Naive thymus-derived CD4-positive, alpha-beta T cell (primary cell): ENCODE measurements around the gene PARM1. TPM values are rescaled to one million over a fixed set of nuclear protein-coding genes. Genes with fewer than 3 reads are reported as not detected.

Experiments
- ATAC-seq: fragments of 150-1000 bp; cut with Tn5 transposase; 2 replicates; pipeline ENCODE4 v1.10.0; 2021; ENCODE audit warnings: mild to moderate bottlenecking, moderate library complexity
- CTCF ChIA-PET: fragments of 350-600 bp; sonication (Branson Sonifier 250); formaldehyde crosslinking; loops from one replicate; lab custom pipeline; 2021; ENCODE audit warnings: antibody characterized with exemption; lab: Charles Lee
- POLR2A ChIA-PET: fragments of 350-600 bp; sonication (Branson Sonifier 250); formaldehyde crosslinking; loops from one replicate; lab custom pipeline; 2021; ENCODE audit warnings: antibody characterized with exemption, inconsistent platforms; lab: Charles Lee
- DNase-seq, 9 donors: peaks; one replicate each; pipeline versions ENCODE4 v3.0.0 to v3.0.0-alpha.2; 2020 to 2022; ENCODE audit warnings: mixed read lengths in 1 of 9
- H3K27ac ChIP-seq: one replicate; pipeline ENCODE4 v1.7.0; 2013; ENCODE audit warnings: mild to moderate bottlenecking, low read depth, low read length, moderate library complexity
- H3K27me3 ChIP-seq, 2 donors: one replicate each; pipeline ENCODE4 v1.7.0; 2013; ENCODE audit warnings: low read length in 2 of 2, mild to moderate bottlenecking in 2 of 2, moderate library complexity in 2 of 2; ENCODE audit not compliant: control insufficient read depth in 2 of 2, insufficient read depth in 2 of 2
- H3K36me3 ChIP-seq, 3 experiments: 1 replicate in 2 of 3; 2 replicates in 1 of 3; pipeline ENCODE4 v1.7.0; 2013; ENCODE audit warnings: low read length in 3 of 3, mild to moderate bottlenecking in 3 of 3, moderate library complexity in 1 of 3; ENCODE audit not compliant: insufficient read depth in 3 of 3, control insufficient read depth in 2 of 3
- H3K4me1 ChIP-seq, 2 donors: one replicate each; pipeline ENCODE4 v1.7.0; 2013; ENCODE audit warnings: low read length in 2 of 2, mild to moderate bottlenecking in 2 of 2, moderate library complexity in 1 of 2; ENCODE audit not compliant: control insufficient read depth in 2 of 2, insufficient read depth in 2 of 2
- H3K4me3 ChIP-seq: 2 replicates; pipeline ENCODE4 v1.7.0; 2013; ENCODE audit warnings: mild to moderate bottlenecking, low read length
- H3K9me3 ChIP-seq, 3 experiments: 1 replicate in 2 of 3; 2 replicates in 1 of 3; pipeline ENCODE4 v1.7.0; 2013; ENCODE audit warnings: low read length in 3 of 3; ENCODE audit not compliant: control insufficient read depth in 2 of 3
- H3K27ac Mint-ChIP-seq, 9 donors: one replicate each; pipeline ENCODE4 v1.8.0; 2020 to 2022; ENCODE audit warnings: mixed read lengths in 9 of 9, mild to moderate bottlenecking in 8 of 9, moderate library complexity in 5 of 9, inconsistent platforms in 2 of 9
- H3K27me3 Mint-ChIP-seq, 5 donors: one replicate each; pipeline ENCODE4 v1.8.0; 2021 to 2022; ENCODE audit warnings: mixed read lengths in 5 of 5, mild to moderate bottlenecking in 1 of 5
- H3K36me3 Mint-ChIP-seq, 5 donors: one replicate each; pipeline ENCODE4 v1.8.0; 2020 to 2022; ENCODE audit warnings: mixed read lengths in 5 of 5, mild to moderate bottlenecking in 3 of 5, inconsistent platforms in 1 of 5
- H3K4me1 Mint-ChIP-seq, 7 donors: one replicate each; pipeline ENCODE4 v1.8.0; 2020 to 2022; ENCODE audit warnings: mixed read lengths in 7 of 7, mild to moderate bottlenecking in 3 of 7, inconsistent platforms in 1 of 7
- H3K4me3 Mint-ChIP-seq, 10 donors: one replicate each; pipeline ENCODE4 v1.8.0; 2020 to 2022; ENCODE audit warnings: mild to moderate bottlenecking in 10 of 10, mixed read lengths in 10 of 10, moderate library complexity in 6 of 10, inconsistent platforms in 2 of 10
- H3K9me3 Mint-ChIP-seq, 11 donors: one replicate each; pipeline ENCODE4 v1.8.0; 2020 to 2022; ENCODE audit warnings: mixed read lengths in 11 of 11, mild to moderate bottlenecking in 4 of 11, inconsistent platforms in 1 of 11, moderate library complexity in 1 of 11
- intact Hi-C, 2 donors: fragments of 100-400 bp; cut with micrococcal nuclease; formaldehyde crosslinking; loops; one replicate each; pipeline ENCODE4 v1.15.1; 2023
- polyA plus RNA-seq, 2 donors: library from polyadenylated mRNA; unstranded; fragments of 300-500 nt; fragmentation: Illumina TruSeq; gene quantifications; one replicate each; pipeline ENCODE4 v1.2.3, GENCODE V29; 2021
- total RNA-seq, 6 experiments: library from RNA in 5 of 6; stranded (reverse) in 5 of 6; gene quantifications; 1 replicate in 5 of 6; 2 replicates in 1 of 6; pipeline ENCODE4 v1.2.3 and lab custom pipeline; 2021 to 2026

PARM1 gene
- total and polyA plus RNA-seq, 7 experiments from 2014 or later = 0.03 to 0.91 (median 0.26) TPM; not detected in 3

DNA sequence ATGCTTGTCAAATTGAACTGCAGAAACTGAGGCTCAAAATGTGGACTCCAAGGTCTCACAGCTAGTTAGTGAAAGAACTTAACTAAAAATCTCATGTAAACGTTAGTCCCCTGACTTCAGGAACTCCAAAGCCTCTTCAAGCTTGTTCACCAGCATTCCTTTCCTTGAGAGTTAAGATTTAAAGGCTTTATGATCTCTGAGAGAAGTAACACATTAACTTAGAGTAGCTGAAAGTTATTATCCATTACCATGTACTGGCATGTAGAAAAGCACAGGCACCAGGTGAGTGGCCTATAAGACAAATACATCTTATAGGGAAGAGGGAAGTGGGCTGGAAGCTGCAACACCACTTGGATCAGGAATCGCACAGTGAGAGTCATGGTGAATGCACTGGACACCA is 15.3 kb downstream of the PARM1 start:
- ATAC-seq = no peak
- Histone ChIP-seq H3K9me3 (no peaks in the 10 kb centered on the region), H3K36me3 (no peaks in the 10 kb centered on the region), H3K27me3 (no peaks in the 10 kb centered on the region), H3K4me3 (no peak overlapping the region), H3K4me1 (no peaks in the 10 kb centered on the region), H3K27ac (no peak overlapping the region)
- Mint-ChIP-seq H3K27me3 (peaks cover 0 to 5% (median 0%) of the 10 kb centered on the region in 5 donors), H3K4me3 (no peak overlapping the region), H3K9me3 (peaks cover 0 to 3% (median 0%) of the 10 kb centered on the region in 11 donors), H3K27ac (no peak overlapping the region), H3K36me3 (no peaks in the 10 kb centered on the region), H3K4me1 (no peaks in the 10 kb centered on the region)
- DNase-seq = no peak
- POLR2A ChIA-PET = no interaction called here
- intact Hi-C loops = no loop called here
- CTCF ChIA-PET = no interaction called here

DNA sequence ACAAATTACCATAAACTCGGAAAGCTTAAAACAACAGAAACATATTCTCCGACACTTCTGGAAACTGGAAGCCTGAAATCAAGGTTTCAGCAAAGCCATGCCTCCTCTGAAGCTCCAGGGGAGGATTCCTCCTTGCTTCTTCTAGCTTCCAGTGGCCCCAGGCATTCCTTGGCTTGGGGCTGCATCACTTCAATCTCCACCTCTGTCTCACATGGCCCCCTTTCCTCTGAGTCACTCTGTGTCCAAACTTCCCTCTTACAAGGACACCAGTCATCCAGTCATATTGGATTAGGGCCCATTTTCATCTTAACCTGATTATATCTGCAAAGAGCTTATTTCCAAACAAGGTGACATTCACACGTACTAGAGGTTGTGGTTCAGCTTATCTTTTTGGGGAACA is 17.3 kb downstream of the PARM1 start:
- H3K4me1 ChIP-seq = no peaks in the 10 kb centered on the region
- peaks cover 0 to 3% (median 0%) of the 10 kb centered on the region in 11 donors for H3K9me3 Mint-ChIP-seq
- no peaks in the 10 kb centered on the region for H3K36me3 ChIP-seq
- peaks cover 0 to 5% (median 0%) of the 10 kb centered on the region in 5 donors for H3K27me3 Mint-ChIP-seq
- no peak for DNase-seq
- no peak overlapping the region for H3K27ac ChIP-seq
- H3K4me3 ChIP-seq = no peak overlapping the region
- ATAC-seq = no peak
- intact Hi-C loops = no loop called here
- no peaks in the 10 kb centered on the region for H3K9me3 ChIP-seq
- ChIA-PET POLR2A (no interaction called here), CTCF (no interaction called here)
- H3K4me1 Mint-ChIP-seq = no peaks in the 10 kb centered on the region
- H3K27me3 ChIP-seq = no peaks in the 10 kb centered on the region
- no peaks in the 10 kb centered on the region for H3K36me3 Mint-ChIP-seq
- no peak overlapping the region for H3K4me3 Mint-ChIP-seq
- no peak overlapping the region for H3K27ac Mint-ChIP-seq

- peaks cover 0 to 5% (median 0%) of the 10 kb centered on the region in 5 donors for H3K27me3 Mint-ChIP-seq
- H3K4me1 Mint-ChIP-seq = no peaks in the 10 kb centered on the region
- H3K4me3 Mint-ChIP-seq = no peak overlapping the region
- H3K9me3 ChIP-seq = no peaks in the 10 kb centered on the region
- DNase-seq (no peak), ATAC-seq (no peak)
- H3K36me3 Mint-ChIP-seq = no peaks in the 10 kb centered on the region
- CTCF ChIA-PET = no interaction called here
- H3K27me3 ChIP-seq = no peaks in the 10 kb centered on the region
- H3K36me3 ChIP-seq = no peaks in the 10 kb centered on the region
- peaks cover 0 to 3% (median 0%) of the 10 kb centered on the region in 11 donors for H3K9me3 Mint-ChIP-seq
- no peaks in the 10 kb centered on the region for H3K4me1 ChIP-seq
- H3K27ac Mint-ChIP-seq = no peak overlapping the region
- POLR2A ChIA-PET = no interaction called here
- no peak overlapping the region for H3K27ac ChIP-seq
- H3K4me3 ChIP-seq = no peak overlapping the region
- intact Hi-C loops = no loop called here
Observed at GRCh38 chr4:74950882-74951281, 18.0 kb downstream of the PARM1 start.

- POLR2A ChIA-PET = no interaction called here
- no peak for ATAC-seq
- CTCF ChIA-PET = no interaction called here
- Histone ChIP-seq H3K36me3 (no peaks in the 10 kb centered on the region), H3K4me3 (no peak overlapping the region), H3K9me3 (no peaks in the 10 kb centered on the region), H3K27ac (no peak overlapping the region), H3K4me1 (no peaks in the 10 kb centered on the region), H3K27me3 (no peaks in the 10 kb centered on the region)
- H3K9me3 Mint-ChIP-seq = peaks cover 0 to 4% (median 0%) of the 10 kb centered on the region in 11 donors
- no peak overlapping the region for H3K4me3 Mint-ChIP-seq
- H3K27ac Mint-ChIP-seq = no peak overlapping the region
- no peaks in the 10 kb centered on the region for H3K36me3 Mint-ChIP-seq
- intact Hi-C loops = no loop called here
- peaks cover 0 to 12% (median 0%) of the 10 kb centered on the region in 5 donors for H3K27me3 Mint-ChIP-seq
- DNase-seq = no peak
- H3K4me1 Mint-ChIP-seq = no peaks in the 10 kb centered on the region
Observed at GRCh38 chr4:74953647-74954046, 20.7 kb downstream of the PARM1 start.

GRCh38 chr4:74958881-74959280 is 26.0 kb downstream of the PARM1 start:
- POLR2A ChIA-PET = no interaction called here
- Mint-ChIP-seq H3K4me1 (no peaks in the 10 kb centered on the region), H3K27me3 (peaks cover 0 to 9% (median 0%) of the 10 kb centered on the region in 5 donors), H3K4me3 (no peak overlapping the region), H3K9me3 (peaks cover 0 to 32% (median 5%) of the 10 kb centered on the region in 11 donors), H3K36me3 (peaks cover 0 to 4% (median 0%) of the 10 kb centered on the region in 5 donors), H3K27ac (no peak overlapping the region)
- CTCF ChIA-PET = no interaction called here
- intact Hi-C loops = no loop called here
- no peak overlapping the region for H3K4me3 ChIP-seq
- no peak for ATAC-seq
- H3K9me3 ChIP-seq = no peaks in the 10 kb centered on the region
- H3K27ac ChIP-seq = no peak overlapping the region
- DNase-seq = no peak
- no peaks in the 10 kb centered on the region for H3K4me1 ChIP-seq
- H3K36me3 ChIP-seq = no peaks in the 10 kb centered on the region
- no peaks in the 10 kb centered on the region for H3K27me3 ChIP-seq

GRCh38 chr4:74961230-74961629 is 28.3 kb downstream of the PARM1 start:
- no peaks in the 10 kb centered on the region for H3K9me3 ChIP-seq
- Mint-ChIP-seq H3K36me3 (peaks cover 0 to 4% (median 0%) of the 10 kb centered on the region in 5 donors), H3K9me3 (peaks cover 0 to 32% (median 5%) of the 10 kb centered on the region in 11 donors), H3K4me3 (no peak overlapping the region), H3K27ac (no peak overlapping the region), H3K27me3 (peaks cover 0 to 9% (median 5%) of the 10 kb centered on the region in 5 donors), H3K4me1 (no peaks in the 10 kb centered on the region)
- no peaks in the 10 kb centered on the region for H3K36me3 ChIP-seq
- H3K27me3 ChIP-seq = no peaks in the 10 kb centered on the region
- no peak for ATAC-seq
- no peak overlapping the region for H3K27ac ChIP-seq
- DNase-seq = no peak
- POLR2A ChIA-PET = no interaction called here
- intact Hi-C loops = no loop called here
- no peaks in the 10 kb centered on the region for H3K4me1 ChIP-seq
- CTCF ChIA-PET = no interaction called here
- no peak overlapping the region for H3K4me3 ChIP-seq

GRCh38 chr4:74962584-74962983 is 29.7 kb downstream of the PARM1 start:
- POLR2A ChIA-PET = no interaction called here
- Histone ChIP-seq H3K36me3 (no peaks in the 10 kb centered on the region), H3K27ac (no peak overlapping the region), H3K4me1 (no peaks in the 10 kb centered on the region), H3K27me3 (no peaks in the 10 kb centered on the region), H3K4me3 (no peak overlapping the region), H3K9me3 (no peaks in the 10 kb centered on the region)
- H3K4me3 Mint-ChIP-seq = no peak overlapping the region
- H3K36me3 Mint-ChIP-seq = peaks cover 0 to 4% (median 0%) of the 10 kb centered on the region in 5 donors
- H3K4me1 Mint-ChIP-seq = no peaks in the 10 kb centered on the region
- H3K9me3 Mint-ChIP-seq = peaks cover 0 to 32% (median 5%) of the 10 kb centered on the region in 11 donors
- CTCF ChIA-PET = no interaction called here
- DNase-seq (no peak), ATAC-seq (no peak)
- H3K27ac Mint-ChIP-seq = no peak overlapping the region
- intact Hi-C loops = no loop called here
- peaks cover 0 to 6% (median 2%) of the 10 kb centered on the region in 5 donors for H3K27me3 Mint-ChIP-seq
